H9 (cell line): Measurements from ENCODE around the gene TCEAL3. TPM values are rescaled to one million over a fixed set of nuclear protein-coding genes. Genes with fewer than 3 reads are reported as not detected.
A peak's percentile ranks its signal among the peaks of the same experiment; 100 is the strongest.
"Not testable (repeated sequence)": the region's sequence is repeated elsewhere in the genome, so short reads cannot be mapped to it uniquely, and the experiment has no call there.

Experiments used
- DNase-seq: peaks from one replicate; pipeline ENCODE4 v3.0.0-alpha.2; 2017
- H2AFZ ChIP-seq: one replicate; pipeline ENCODE4 v1.6.1; 2013; ENCODE audit warnings: mild to moderate bottlenecking, low read length, control low read depth, moderate library complexity
- H2AK5ac ChIP-seq: 2 replicates; pipeline ENCODE4 v1.6.1; 2013; ENCODE audit warnings: low read length, control low read depth, mixed read lengths; ENCODE audit not compliant: insufficient read length
- H2BK120ac ChIP-seq: one replicate; pipeline ENCODE4 v1.6.1; 2013; ENCODE audit warnings: low read depth, mild to moderate bottlenecking, low read length, control low read depth, inconsistent platforms; ENCODE audit not compliant: poor library complexity, severe bottlenecking
- H2BK12ac ChIP-seq: 2 replicates; pipeline ENCODE4 v1.6.1; 2013; ENCODE audit warnings: low read length, control low read depth, mixed read lengths, low read depth; ENCODE audit not compliant: insufficient read length
- H2BK15ac ChIP-seq: 2 replicates; pipeline ENCODE4 v1.6.1; 2013; ENCODE audit warnings: low read depth, low read length, control low read depth
- H2BK20ac ChIP-seq: one replicate; pipeline ENCODE4 v1.6.1; 2013; ENCODE audit warnings: low read depth, mild to moderate bottlenecking, low read length, control low read depth, inconsistent platforms; ENCODE audit not compliant: poor library complexity, severe bottlenecking
- H2BK5ac ChIP-seq: 2 replicates; pipeline ENCODE4 v1.6.1; 2013; ENCODE audit warnings: low read length, control low read depth, mixed read lengths; ENCODE audit not compliant: insufficient read length
- H3K14ac ChIP-seq: 2 replicates; pipeline ENCODE4 v1.6.1; 2013; ENCODE audit warnings: low read length, control low read depth; ENCODE audit not compliant: insufficient read depth
- H3K18ac ChIP-seq: 2 replicates; pipeline ENCODE4 v1.6.1; 2013; ENCODE audit warnings: low read depth, mild to moderate bottlenecking, mixed read lengths, low read length, control low read depth; ENCODE audit not compliant: insufficient read length
- H3K23ac ChIP-seq: 2 replicates; pipeline ENCODE4 v1.6.1; 2013; ENCODE audit warnings: low read length, control low read depth, mixed read lengths, low read depth; ENCODE audit not compliant: insufficient read length
- H3K23me2 ChIP-seq: 2 replicates; pipeline ENCODE4 v1.6.1; 2013; ENCODE audit warnings: low read depth, mild to moderate bottlenecking, mixed read lengths, low read length, control low read depth; ENCODE audit not compliant: insufficient read length, poor library complexity, severe bottlenecking
- H3K27ac ChIP-seq: 2 replicates; pipeline ENCODE4 v1.5.1; 2013; ENCODE audit warnings: low read length, control low read depth, mixed read lengths, low read depth; ENCODE audit not compliant: insufficient read length
- H3K27me3 ChIP-seq: 2 replicates; pipeline ENCODE4 v1.6.1; 2013; ENCODE audit warnings: low read length, control low read depth, inconsistent platforms; ENCODE audit not compliant: insufficient read depth
- H3K4ac ChIP-seq: 2 replicates; pipeline ENCODE4 v1.6.1; 2013; ENCODE audit warnings: low read depth, mild to moderate bottlenecking, control low read depth, inconsistent platforms, low read length, moderate library complexity
- H3K4me1 ChIP-seq: 2 replicates; pipeline ENCODE4 v1.6.1; 2013; ENCODE audit warnings: low read length, control low read depth, inconsistent platforms; ENCODE audit not compliant: insufficient read depth
- H3K4me2 ChIP-seq: 2 replicates; pipeline ENCODE4 v1.6.1; 2013; ENCODE audit warnings: low read length, control low read depth, mixed read lengths; ENCODE audit not compliant: insufficient read length, insufficient read depth
- H3K56ac ChIP-seq: 2 replicates; pipeline ENCODE4 v1.6.1; 2013; ENCODE audit warnings: low read depth, mild to moderate bottlenecking, mixed read lengths, low read length, control low read depth; ENCODE audit not compliant: insufficient read length
- H3K79me1 ChIP-seq: 2 replicates; pipeline ENCODE4 v1.6.1; 2013; ENCODE audit warnings: low read depth, mild to moderate bottlenecking, moderate library complexity, low read length, control low read depth, inconsistent platforms; ENCODE audit not compliant: insufficient read depth, poor library complexity, severe bottlenecking
- H3K79me2 ChIP-seq: 2 replicates; pipeline ENCODE4 v1.6.1; 2013; ENCODE audit warnings: low read length, control low read depth, inconsistent platforms; ENCODE audit not compliant: insufficient read depth
- H3K9ac ChIP-seq: 2 replicates; pipeline ENCODE4 v1.6.1; 2013; ENCODE audit warnings: low read length, control low read depth, mixed read lengths; ENCODE audit not compliant: insufficient read length; ENCODE audit errors: extremely low read depth
- H3K9me3 ChIP-seq: one replicate; pipeline ENCODE4 v1.6.1; 2013; ENCODE audit warnings: low read depth, low read length, inconsistent platforms; ENCODE audit not compliant: control insufficient read depth
- H3T11ph ChIP-seq: one replicate; pipeline ENCODE4 v1.6.1; 2013; ENCODE audit warnings: mild to moderate bottlenecking, low read length, control low read depth, inconsistent platforms
- H4K20me1 ChIP-seq: one replicate; pipeline ENCODE4 v1.6.1; 2013; ENCODE audit not compliant: control insufficient read depth, insufficient read length, insufficient read depth
- H4K5ac ChIP-seq: 2 replicates; pipeline ENCODE4 v1.6.1; 2013; ENCODE audit warnings: low read depth, mild to moderate bottlenecking, mixed read lengths, low read length, control low read depth; ENCODE audit not compliant: insufficient read length
- H4K8ac ChIP-seq: replicated peaks from 2 replicates; pipeline ENCODE4 v1.6.1; 2013; ENCODE audit warnings: low read length, control low read depth, mixed read lengths, low read depth; ENCODE audit not compliant: insufficient read length
- H4K91ac ChIP-seq: 2 replicates; pipeline ENCODE4 v1.6.1; 2013; ENCODE audit warnings: low read depth, mild to moderate bottlenecking, moderate library complexity, mixed read lengths, low read length, control low read depth; ENCODE audit not compliant: insufficient read length
- H3K27ac Mint-ChIP-seq, 3 experiments: 2 replicates in 2 of 3; 3 replicates in 1 of 3; pipeline ENCODE4 v1.8.0; 2020 to 2021; ENCODE audit warnings: mixed read lengths in 3 of 3, mild to moderate bottlenecking in 1 of 3, moderate library complexity in 1 of 3
- H3K27me3 Mint-ChIP-seq: 2 replicates; pipeline ENCODE4 v1.8.0; 2021; ENCODE audit warnings: low read depth, mild to moderate bottlenecking, moderate library complexity, mixed read lengths
- H3K36me3 Mint-ChIP-seq, 3 experiments: 2 replicates in 2 of 3; 3 replicates in 1 of 3; pipeline ENCODE4 v1.8.0; 2020 to 2021; ENCODE audit warnings: low read depth in 3 of 3, mixed read lengths in 3 of 3; ENCODE audit not compliant: insufficient read depth in 1 of 3
- H3K4me1 Mint-ChIP-seq, 2 experiments: 2 replicates each; pipeline ENCODE4 v1.8.0; 2020; ENCODE audit warnings: mixed read lengths in 2 of 2
- H3K4me3 Mint-ChIP-seq, 2 experiments: 2 replicates in 1 of 2; 3 replicates in 1 of 2; pipeline ENCODE4 v1.8.0; 2020 to 2021; ENCODE audit warnings: mild to moderate bottlenecking in 2 of 2, mixed read lengths in 2 of 2, moderate library complexity in 1 of 2
- H3K9me3 Mint-ChIP-seq, 2 experiments: 2 replicates in 1 of 2; 3 replicates in 1 of 2; pipeline ENCODE4 v1.8.0; 2020; ENCODE audit warnings: mild to moderate bottlenecking in 2 of 2, mixed read lengths in 2 of 2, moderate library complexity in 1 of 2
- CTCF ChIP-seq: fragments of 200-600 bp; sonication (generic); conservative IDR thresholded peaks from 3 replicates; pipeline ENCODE4 v1.8.0; 2021; ENCODE audit warnings: antibody characterized with exemption, mild to moderate bottlenecking
- WGBS: extraction: QIAGEN DNeasy Blood & Tissue Kit; methylation state at CpG from one replicate; pipeline ENCODE4 v1.1.7; 2013; ENCODE audit warnings: missing lambda C conversion rate, low lambda C conversion rate, mixed read lengths; ENCODE audit not compliant: insufficient read length; ENCODE audit errors: extremely low coverage; 5-methylcytosine and 5-hydroxymethylcytosine counted together
- total RNA-seq: library from RNA; stranded (reverse); gene quantifications from 2 replicates; pipeline ENCODE4 v1.2.1, GENCODE V29; 2021

The TCEAL3 gene
- total RNA-seq, 1 experiment from 2014 or later, result 11.1 TPM

DNA sequence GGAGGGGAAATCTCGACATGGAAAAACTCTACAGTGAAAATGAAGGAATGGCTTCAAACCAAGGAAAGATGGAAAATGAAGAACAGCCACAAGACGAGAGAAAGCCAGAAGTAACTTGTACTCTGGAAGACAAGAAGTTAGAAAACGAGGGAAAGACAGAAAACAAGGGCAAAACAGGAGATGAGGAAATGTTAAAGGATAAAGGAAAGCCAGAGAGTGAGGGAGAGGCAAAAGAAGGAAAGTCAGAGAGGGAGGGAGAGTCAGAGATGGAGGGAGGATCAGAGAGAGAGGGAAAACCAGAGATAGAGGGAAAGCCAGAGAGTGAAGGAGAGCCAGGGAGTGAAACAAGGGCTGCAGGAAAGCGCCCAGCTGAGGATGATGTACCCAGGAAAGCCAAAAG is 21.1 kb upstream of the TCEAL3 start:
- H2AK5ac ChIP-seq, result no peak overlapping the region
- H4K20me1 ChIP-seq, result no peaks in the 10 kb centered on the region
- peak overlapping the region; percentile 89 to 93; a peak in 4 of 5 replicates for H3K4me3 Mint-ChIP-seq
- no peaks in the 10 kb centered on the region for H3K79me1 ChIP-seq
- H2BK15ac ChIP-seq, result no peak overlapping the region
- H3K14ac ChIP-seq, result no peak overlapping the region
- H3K27ac ChIP-seq, result no peak overlapping the region
- H3K4me1 Mint-ChIP-seq, result peaks cover 0 to 9% of the 10 kb centered on the region in 2 experiments; a peak in 2 of 4 replicates
- TF ChIP-seq CTCF, result no peak
- H3K56ac ChIP-seq, result no peak overlapping the region
- no peak overlapping the region for H3K23ac ChIP-seq
- peaks cover 0 to 24% (median 11%) of the 10 kb centered on the region in 3 experiments; a peak in 5 of 7 replicates for H3K36me3 Mint-ChIP-seq
- H3K27ac Mint-ChIP-seq, result peak overlapping the region in 2 of 3 experiments; percentile 9 to 46; a peak in 1 of 7 replicates
- H2BK5ac ChIP-seq, result no peak overlapping the region
- H4K5ac ChIP-seq, result no peak overlapping the region
- H3T11ph ChIP-seq, result no peak overlapping the region
- H3K79me2 ChIP-seq, result no peaks in the 10 kb centered on the region
- H2AFZ ChIP-seq, result no peak overlapping the region
- no peak overlapping the region for H3K18ac ChIP-seq
- no peaks in the 10 kb centered on the region for H3K27me3 ChIP-seq
- no peaks in the 10 kb centered on the region for H3K4me1 ChIP-seq
- WGBS, result no CpG with 5 or more reads among the region's 4 CpGs
- peaks cover 3% of the 10 kb centered on the region for H3K27me3 Mint-ChIP-seq
- H4K91ac ChIP-seq, result no peak overlapping the region
- DNase-seq, result no peak
- no peak overlapping the region for H2BK20ac ChIP-seq
- H3K9ac ChIP-seq, result no peak overlapping the region
- H3K4ac ChIP-seq, result no peak overlapping the region
- no peak overlapping the region for H2BK12ac ChIP-seq
- no peaks in the 10 kb centered on the region for H3K23me2 ChIP-seq
- no peak overlapping the region for H4K8ac ChIP-seq
- no peaks in the 10 kb centered on the region for H3K9me3 ChIP-seq
- no peak overlapping the region for H2BK120ac ChIP-seq
- H3K4me2 ChIP-seq, result peak overlapping the region; percentile 43
- peaks cover 8 to 48% of the 10 kb centered on the region in 2 experiments; a peak in 4 of 5 replicates for H3K9me3 Mint-ChIP-seq

- not testable (repeated sequence) for H3K23me2 ChIP-seq, H3K14ac ChIP-seq, H3K27ac Mint-ChIP-seq, H3K23ac ChIP-seq, H2BK120ac ChIP-seq, DNase-seq, H4K8ac ChIP-seq, H4K5ac ChIP-seq, H3K27me3 ChIP-seq, H3K4me1 Mint-ChIP-seq, H4K91ac ChIP-seq, H3K4me3 Mint-ChIP-seq, H3T11ph ChIP-seq, H3K4ac ChIP-seq, H2BK12ac ChIP-seq, H3K18ac ChIP-seq, H3K9ac ChIP-seq, H3K27ac ChIP-seq, H3K27me3 Mint-ChIP-seq, H3K4me2 ChIP-seq, H3K79me1 ChIP-seq, H3K4me1 ChIP-seq, H2BK5ac ChIP-seq, H2AFZ ChIP-seq, H2BK15ac ChIP-seq, H3K56ac ChIP-seq, H4K20me1 ChIP-seq, H2AK5ac ChIP-seq, H3K9me3 ChIP-seq, H2BK20ac ChIP-seq, H3K79me2 ChIP-seq
- no CpG with 5 or more reads among the region's 1 CpG for WGBS
- H3K36me3 Mint-ChIP-seq, result peaks cover 13 to 39% (median 19%) of the 10 kb centered on the region in 3 experiments
- peaks cover 15 to 52% of the 10 kb centered on the region in 2 experiments for H3K9me3 Mint-ChIP-seq
Measured at GRCh38 chrX:103592295-103592694, 15.5 kb upstream of the TCEAL3 start.
